NCI-H1105 treated with DMSO at 0.1 percent for 48 hours (cell line): Measurements from ENCODE around the gene CTIF.

ENCODE experiments used
- DNase-seq: peaks from one replicate; lab custom pipeline; 2025; lab: John Stamatoyannopoulos, UW

Gene CTIF

GRCh38 chr18:48851599-48851960 is 312.7 kb downstream of the CTIF start:
- DNase-seq: no peak

- DNase-seq: no peak
Observed at GRCh38 chr18:48852292-48852691, 313.5 kb downstream of the CTIF start.

GRCh38 chr18:48852794-48853193 is 314.0 kb downstream of the CTIF start:
- no peak for DNase-seq

GRCh38 chr18:48853588-48853987 is 314.8 kb downstream of the CTIF start:
- no peak for DNase-seq

- DNase-seq: no peak
Observed at GRCh38 chr18:48854780-48855179, 315.9 kb downstream of the CTIF start.

GRCh38 chr18:48855422-48856377 is 316.9 kb downstream of the CTIF start:
- no peak for DNase-seq

GRCh38 chr18:48857023-48857694 is 318.3 kb downstream of the CTIF start:
- no peak for DNase-seq

- DNase-seq: no peak
Observed at GRCh38 chr18:48858676-48859075, 319.8 kb downstream of the CTIF start.

- DNase-seq: no peak
Observed at GRCh38 chr18:48859311-48860268, 320.8 kb downstream of the CTIF start.

GRCh38 chr18:48860269-48861180 is 321.7 kb downstream of the CTIF start:
- no peak for DNase-seq

GRCh38 chr18:48861181-48861708 is 322.4 kb downstream of the CTIF start:
- no peak for DNase-seq

GRCh38 chr18:48862132-48862531 is 323.3 kb downstream of the CTIF start:
- DNase-seq: no peak

GRCh38 chr18:48862678-48863270 is 323.9 kb downstream of the CTIF start:
- no peak for DNase-seq

- DNase-seq: no peak
Observed at GRCh38 chr18:48863432-48864065, 324.7 kb downstream of the CTIF start.

- DNase-seq: no peak
Observed at GRCh38 chr18:48864876-48865275, 326.0 kb downstream of the CTIF start.

- peak; percentile 95 for DNase-seq
Observed at GRCh38 chr18:48866028-48866733, 327.4 kb downstream of the CTIF start.

GRCh38 chr18:48866856-48867255 is 328.0 kb downstream of the CTIF start:
- no peak for DNase-seq

GRCh38 chr18:48867978-48868377 is 329.1 kb downstream of the CTIF start:
- no peak for DNase-seq
